ENCODE data around the gene TALDO1. TPM values are rescaled to one million over a fixed set of nuclear protein-coding genes. Genes with fewer than 3 reads are reported as not detected.
A peak's percentile ranks its signal among the peaks of the same experiment; 100 is the strongest.

Gene TALDO1
- polyA plus RNA-seq, 1 of the 3 experiments (the other 2 are of a cell fraction) = 103 TPM

DNA sequence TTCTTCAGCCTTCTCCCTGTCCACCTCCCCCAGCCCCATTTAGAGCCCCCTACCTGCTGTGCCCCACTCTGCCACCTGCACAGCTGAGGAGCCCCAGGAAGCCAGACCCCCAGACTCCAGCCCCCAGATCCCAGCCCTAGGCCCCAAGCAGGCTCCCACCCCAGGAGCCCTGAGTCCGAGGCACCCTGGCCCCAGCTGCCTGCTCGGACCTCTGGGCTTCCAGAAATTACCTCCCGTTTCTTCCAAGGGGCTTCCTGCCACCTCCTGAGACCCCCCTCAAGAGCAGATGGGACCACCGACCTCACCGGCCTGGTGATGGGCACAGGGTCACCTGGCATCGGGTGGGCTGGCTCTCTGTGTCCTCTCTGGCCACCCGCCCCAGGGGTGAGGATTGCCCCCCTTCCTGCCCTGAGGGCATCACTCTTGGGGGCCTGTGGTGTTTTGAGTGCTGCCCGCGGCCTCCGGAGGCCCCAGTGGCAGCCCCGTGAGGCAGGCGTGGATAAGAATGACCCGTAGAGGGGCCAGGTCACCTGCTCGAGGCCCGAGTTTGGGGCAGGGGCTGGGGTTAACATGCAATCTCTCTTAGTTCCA is 18.3 kb upstream of the TALDO1 start:
- peaks cover 11% of the 10 kb centered on the region; the same call in 1 of the 2 replicates for H3K27me3 ChIP-seq (ENCODE audit: insufficient read depth)
- no peaks in the 10 kb centered on the region for H3K79me2 ChIP-seq (ENCODE audit: insufficient read depth)
- ChIA-PET CTCF (interaction anchor here (0.5 to 11.8 kb wide), 20 partner anchors 8 to 180 kb away, joined by 3 to 150 read pairs (median 8); partner anchors contain the start of genes DEAF1, EPS8L2, TALDO1 and TMEM80), POLR2A (interaction anchor here (0.6 kb wide), 1 partner anchor 105 kb away, joined by 4 read pairs; no protein-coding TSS in a partner anchor)
- TF ChIP-seq RXRA (IDR thresholded peaks at IDR 0.05; ENCODE audit: borderline replicate concordance, low read depth) (no peak), TCF12 (IDR thresholded peaks at IDR 0.05) (no peak), RAD21 (IDR thresholded peaks at IDR 0.05; ENCODE audit: low read length) (no peak), RFX5 (IDR thresholded peaks at IDR 0.05; ENCODE audit: low read length) (no peak), GATA2 (CRISPR knock-in tag; IDR thresholded peaks at IDR 0.05) (no peak), FOXJ3 (CRISPR knock-in tag; IDR thresholded peaks at IDR 0.05) (no peak), NRF1 (IDR thresholded peaks at IDR 0.05; ENCODE audit: low read depth, low read length) (no peak), REST (IDR thresholded peaks at IDR 0.05; ENCODE audit: low read depth, low read length) (no peak), GABPA (IDR thresholded peaks at IDR 0.05; ENCODE audit: low read depth) (no peak), RCOR1 (IDR thresholded peaks at IDR 0.05; ENCODE audit: low read length) (no peak), EZH2phosphoT487 (IDR thresholded peaks at IDR 0.05; ENCODE audit: borderline replicate concordance, low read depth) (no peak), SMC3 (IDR thresholded peaks at IDR 0.05; ENCODE audit: low read depth, low read length) (no peak), POLR2AphosphoS5 (IDR thresholded peaks at IDR 0.05; ENCODE audit: low read depth, low read length) (no peak), TAF1 (IDR thresholded peaks at IDR 0.05; ENCODE audit: borderline replicate concordance, low read depth, low read length) (no peak), JUND (IDR thresholded peaks at IDR 0.05) (no peak), PBX3 (IDR thresholded peaks at IDR 0.05) (no peak), ZBTB33 (IDR thresholded peaks at IDR 0.05; ENCODE audit: borderline replicate concordance, low read depth) (no peak)
- TF ChIP-seq, protein P1, sequence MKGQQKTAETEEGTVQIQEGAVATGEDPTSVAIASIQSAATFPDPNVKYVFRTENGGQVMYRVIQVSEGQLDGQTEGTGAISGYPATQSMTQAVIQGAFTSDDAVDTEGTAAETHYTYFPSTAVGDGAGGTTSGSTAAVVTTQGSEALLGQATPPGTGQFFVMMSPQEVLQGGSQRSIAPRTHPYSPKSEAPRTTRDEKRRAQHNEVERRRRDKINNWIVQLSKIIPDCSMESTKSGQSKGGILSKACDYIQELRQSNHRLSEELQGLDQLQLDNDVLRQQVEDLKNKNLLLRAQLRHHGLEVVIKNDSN (IDR thresholded peaks at IDR 0.05; ENCODE audit: borderline replicate concordance, low read depth) = no peak
- TF ChIP-seq, protein P2, sequence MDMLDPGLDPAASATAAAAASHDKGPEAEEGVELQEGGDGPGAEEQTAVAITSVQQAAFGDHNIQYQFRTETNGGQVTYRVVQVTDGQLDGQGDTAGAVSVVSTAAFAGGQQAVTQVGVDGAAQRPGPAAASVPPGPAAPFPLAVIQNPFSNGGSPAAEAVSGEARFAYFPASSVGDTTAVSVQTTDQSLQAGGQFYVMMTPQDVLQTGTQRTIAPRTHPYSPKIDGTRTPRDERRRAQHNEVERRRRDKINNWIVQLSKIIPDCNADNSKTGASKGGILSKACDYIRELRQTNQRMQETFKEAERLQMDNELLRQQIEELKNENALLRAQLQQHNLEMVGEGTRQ (IDR thresholded peaks at IDR 0.05; ENCODE audit: borderline replicate concordance, low read depth, low read length) = no peak
- DNase-seq = peak; percentile 31
- H3K9ac ChIP-seq = no peak overlapping the region
- no peak overlapping the region for H3K4me3 ChIP-seq (ENCODE audit: low read depth in 2 of 2, low read length in 1 of 2)
- no peak overlapping the region for H3K4me2 ChIP-seq
- no peaks in the 10 kb centered on the region for H3K9me3 ChIP-seq
- no peak overlapping the region for H3K27ac ChIP-seq (ENCODE audit: low read depth in 2 of 2, low read length in 1 of 2)
- H3K4me1 ChIP-seq (ENCODE audit: control insufficient read depth in 1 of 2, insufficient read depth in 2 of 2, low read depth in 1 of 2, low read length in 1 of 2) = peaks cover 0 to 10% of the 10 kb centered on the region in 2 experiments; a peak in 1 of 4 replicates
- H3K36me3 ChIP-seq (replicated peaks in 1 of 2; ENCODE audit: control insufficient read depth in 1 of 2, insufficient read depth in 2 of 2, low read length in 1 of 2) = no peaks in the 10 kb centered on the region
- no peaks in the 10 kb centered on the region for H3K9me2 ChIP-seq
- 62% methylated on average over 6 of the region's 15 CpGs for WGBS (ENCODE audit: low lambda C conversion rate)
- no peak overlapping the region for H2AFZ ChIP-seq (ENCODE audit: low read depth)
- peaks cover 9% of the 10 kb centered on the region for H3F3A ChIP-seq (replicated peaks; ENCODE audit: insufficient read depth)
- no peaks in the 10 kb centered on the region for H4K20me1 ChIP-seq (ENCODE audit: insufficient read depth)

Measured in SK-N-SH (cell line).